Hepatocyte (in vitro differentiated cells): Measurements from ENCODE around the gene PTPRN2. TPM values are rescaled to one million over a fixed set of nuclear protein-coding genes. Genes with fewer than 3 reads are reported as not detected.

Experiments
- DNase-seq: peaks from one replicate; pipeline ENCODE4 v3.0.0-alpha.2; 2016; ENCODE audit warnings: low spot score
- H2AFZ ChIP-seq: fragments of 200-600 bp; sonication (generic); 2 replicates; pipeline ENCODE4 v1.6.0; 2016; ENCODE audit warnings: antibody characterized with exemption, mild to moderate bottlenecking
- H3K27ac ChIP-seq: fragments of 200-600 bp; sonication (generic); 2 replicates; pipeline ENCODE4 v1.5.1; 2016; ENCODE audit warnings: mild to moderate bottlenecking
- H3K27me3 ChIP-seq: fragments of 200-600 bp; sonication (generic); 2 replicates; pipeline ENCODE4 v1.6.1; 2016
- H3K36me3 ChIP-seq: fragments of 200-600 bp; sonication (generic); replicated peaks from 2 replicates; pipeline ENCODE4 v1.5.1; 2016; ENCODE audit warnings: low read depth; ENCODE audit not compliant: insufficient read depth
- H3K4me1 ChIP-seq: fragments of 200-600 bp; sonication (generic); 2 replicates; pipeline ENCODE4 v1.5.1; 2016; ENCODE audit warnings: mild to moderate bottlenecking, moderate library complexity; ENCODE audit not compliant: insufficient read depth
- H3K4me2 ChIP-seq: fragments of 200-600 bp; sonication (generic); 2 replicates; pipeline ENCODE4 v1.6.0; 2016
- H3K4me3 ChIP-seq: fragments of 200-600 bp; sonication (generic); 2 replicates; pipeline ENCODE4 v1.5.1; 2016; ENCODE audit warnings: mild to moderate bottlenecking
- H3K79me2 ChIP-seq: fragments of 200-600 bp; sonication (generic); 2 replicates; pipeline ENCODE4 v1.6.0; 2017; ENCODE audit warnings: mild to moderate bottlenecking
- H3K9me2 ChIP-seq: fragments of 200-600 bp; sonication (generic); replicated peaks from 2 replicates; pipeline ENCODE4 v1.6.0; 2017; ENCODE audit warnings: mild to moderate bottlenecking; ENCODE audit not compliant: insufficient read depth
- H3K9me3 ChIP-seq: fragments of 200-600 bp; sonication (generic); 2 replicates; pipeline ENCODE4 v1.5.1; 2016; ENCODE audit warnings: low read depth, mild to moderate bottlenecking
- H4K20me1 ChIP-seq: fragments of 200-600 bp; sonication (generic); 2 replicates; pipeline ENCODE4 v1.6.0; 2016; ENCODE audit warnings: mild to moderate bottlenecking; ENCODE audit not compliant: insufficient read depth, poor library complexity, severe bottlenecking
- CTCF ChIP-seq: fragments of 200-600 bp; sonication (generic); IDR thresholded peaks from 2 replicates; pipeline ENCODE4 v1.5.1; 2016; ENCODE audit warnings: antibody characterized with exemption, mild to moderate bottlenecking; ENCODE audit not compliant: poor library complexity
- EZH2 ChIP-seq: fragments of 200-600 bp; sonication (generic); IDR thresholded peaks from 2 replicates; pipeline ENCODE4 v1.6.1; 2016; ENCODE audit warnings: antibody characterized with exemption, mild to moderate bottlenecking, borderline replicate concordance
- EZH2phosphoT487 ChIP-seq: fragments of 200-600 bp; sonication (generic); IDR thresholded peaks from one replicate; pipeline ENCODE4 v1.6.1; 2018; ENCODE audit warnings: antibody characterized with exemption, mild to moderate bottlenecking, low read depth, moderate library complexity; ENCODE audit not compliant: unreplicated experiment, severe bottlenecking
- WGBS: methylation state at CpG from one replicate; pipeline ENCODE4 v1.1.6; 2016; ENCODE audit warnings: low lambda C conversion rate; ENCODE audit errors: missing lambda C conversion rate; 5-methylcytosine and 5-hydroxymethylcytosine counted together
- polyA plus RNA-seq: library from polyadenylated mRNA; unstranded; fragments of >200 nt; fragmentation: Nextera tagmentation; extraction: Ambion mirVana; gene quantifications from 2 replicates; pipeline ENCODE4 v1.2.1, GENCODE V29; 2016
- total RNA-seq: library from RNA; depleted of rRNA; stranded (reverse); fragments of >200 nt; gene quantifications from 2 replicates; pipeline ENCODE4 v1.2.3, GENCODE V29; 2014

Gene PTPRN2
- total and polyA plus RNA-seq, 2 experiments from 2014 or later: 2.1 to 3.3 TPM

GRCh38 chr7:158061884-158062656, 525.6 kb downstream of the PTPRN2 start:
- H4K20me1 ChIP-seq: no peaks in the 10 kb centered on the region
- 94% methylated on average over 24 of the region's 24 CpGs for WGBS

GRCh38 chr7:158061026-158061630, 526.5 kb downstream of the PTPRN2 start:
- H2AFZ ChIP-seq: no peak overlapping the region
- DNase-seq: no peak
- H3K9me3 ChIP-seq: no peaks in the 10 kb centered on the region
- TF ChIP-seq EZH2 (no peak), CTCF (no peak), EZH2phosphoT487 (no peak)
- no peak overlapping the region for H3K4me3 ChIP-seq
- no peaks in the 10 kb centered on the region for H4K20me1 ChIP-seq
- H3K9me2 ChIP-seq: no peaks in the 10 kb centered on the region
- WGBS: 93% methylated on average over 25 of the region's 28 CpGs
- H3K27ac ChIP-seq: no peak overlapping the region
- H3K4me2 ChIP-seq: no peak overlapping the region
- H3K27me3 ChIP-seq: no peaks in the 10 kb centered on the region
- no peaks in the 10 kb centered on the region for H3K36me3 ChIP-seq
- no peaks in the 10 kb centered on the region for H3K4me1 ChIP-seq
- no peaks in the 10 kb centered on the region for H3K79me2 ChIP-seq

More at GRCh38 chr7:158061884-158062656, 525.6 kb downstream of the PTPRN2 start:
- Histone ChIP-seq H3K9me3 (no peaks in the 10 kb centered on the region), H3K27ac (no peak overlapping the region), H2AFZ (no peak overlapping the region), H3K36me3 (no peaks in the 10 kb centered on the region), H3K4me2 (no peak overlapping the region), H3K79me2 (no peaks in the 10 kb centered on the region), H3K4me1 (no peaks in the 10 kb centered on the region), H3K9me2 (no peaks in the 10 kb centered on the region), H3K4me3 (no peak overlapping the region), H3K27me3 (no peaks in the 10 kb centered on the region)
- no peak for TF ChIP-seq EZH2
- TF ChIP-seq CTCF: no peak
- no peak for TF ChIP-seq EZH2phosphoT487
- DNase-seq: no peak

GRCh38 chr7:158060216-158060615, 527.4 kb downstream of the PTPRN2 start:
- H3K79me2 ChIP-seq: no peaks in the 10 kb centered on the region
- 91% methylated on average over 13 of the region's 13 CpGs for WGBS

More at GRCh38 chr7:158060216-158060615, 527.4 kb downstream of the PTPRN2 start:
- no peaks in the 10 kb centered on the region for H4K20me1 ChIP-seq
- no peaks in the 10 kb centered on the region for H3K27me3 ChIP-seq
- H3K9me3 ChIP-seq: no peaks in the 10 kb centered on the region
- DNase-seq: no peak
- H2AFZ ChIP-seq: no peak overlapping the region
- H3K27ac ChIP-seq: no peak overlapping the region
- H3K4me1 ChIP-seq: no peaks in the 10 kb centered on the region
- H3K36me3 ChIP-seq: no peaks in the 10 kb centered on the region
- TF ChIP-seq EZH2phosphoT487 (no peak), EZH2 (no peak), CTCF (no peak)
- no peak overlapping the region for H3K4me3 ChIP-seq
- H3K4me2 ChIP-seq: no peak overlapping the region
- no peaks in the 10 kb centered on the region for H3K9me2 ChIP-seq
